ENCODE data around the gene ANO1.

- TF ChIP-seq NFIC (IDR thresholded peaks at IDR 0.05) (no peak), YY1 (IDR thresholded peaks at IDR 0.05; ENCODE audit: low read depth) (no peak), EGR1 (IDR thresholded peaks at IDR 0.05) (no peak), ZBTB7A (IDR thresholded peaks at IDR 0.05; ENCODE audit: low read depth) (no peak), CEBPB (IDR thresholded peaks at IDR 0.05) (no peak), TAF1 (IDR thresholded peaks at IDR 0.05; ENCODE audit: low read depth) (no peak), REST (IDR thresholded peaks at IDR 0.05; ENCODE audit: low read depth) (no peak), RAD21 (IDR thresholded peaks at IDR 0.05; ENCODE audit: low read depth) (no peak), EP300 (IDR thresholded peaks at IDR 0.05; ENCODE audit: borderline replicate concordance) (no peak)
Observed at GRCh38 chr11:70091638-70092037, 13.5 kb downstream of the ANO1 start.

Measured in Ishikawa (cell line).